ENCODE data around the gene CC2D2A. TPM values are rescaled to one million over a fixed set of nuclear protein-coding genes. Genes with fewer than 3 reads are reported as not detected.

CC2D2A gene
- total RNA-seq (2016; rRNA removed; fragmentation: Illumina TruSeq; extraction: Trizol), result 6.5 and 7.2 TPM in 2 replicates
- total RNA-seq (2016; cell fraction: cytosol; rRNA removed; fragmentation: Illumina TruSeq; extraction: Trizol; ENCODE audit: low read depth), result 1.8 and 1.9 TPM in 2 replicates
- 7.4 and 8.8 TPM in 2 replicates for total RNA-seq (2016; cell fraction: insoluble cytoplasmic fraction; rRNA removed; fragmentation: Illumina TruSeq; extraction: Trizol)
- 3.2 and 3.5 TPM in 2 replicates for total RNA-seq (2016; cell fraction: membrane; rRNA removed; fragmentation: Illumina TruSeq; extraction: Trizol)
- total RNA-seq (2016; cell fraction: nucleus; rRNA removed; fragmentation: Illumina TruSeq; extraction: Trizol), result 8.4 and 12.6 TPM in 2 replicates
- 2.4 and 4.2 TPM in 2 replicates for polyA plus RNA-seq (2011; rRNA removed)
- polyA plus RNA-seq (2011; cell fraction: cytosol; rRNA removed), result 1.4 and 3.5 TPM in 2 replicates
- polyA plus RNA-seq (2011; cell fraction: nucleus; rRNA removed), result 5.0 and 6.6 TPM in 2 replicates
- polyA plus RNA-seq (2012), result 2.4 and 4.9 TPM in 2 replicates
- polyA plus RNA-seq (2016; cell fraction: cytosol; fragmentation: Illumina TruSeq; extraction: Trizol; ENCODE audit: low read depth), result 1.2 TPM in 2 replicates
- polyA plus RNA-seq (2016; cell fraction: insoluble cytoplasmic fraction; fragmentation: Illumina TruSeq; extraction: Trizol; ENCODE audit: low read depth), result 6.8 and 6.9 TPM in 2 replicates
- 1.3 and 2.0 TPM in 2 replicates for polyA plus RNA-seq (2016; cell fraction: membrane; fragmentation: Illumina TruSeq; extraction: Trizol; ENCODE audit: low read depth)
- polyA plus RNA-seq (2016; cell fraction: nucleus; fragmentation: Illumina TruSeq; extraction: Trizol; ENCODE audit: insufficient read depth, low read depth), result 9.0 and 12.6 TPM in 2 replicates
- 2.0 and 7.9 TPM in 2 replicates for polyA minus RNA-seq (2011; rRNA and poly(A)+ RNA removed; ENCODE audit: low replicate concordance)
- 2.5 and 2.9 TPM in 2 replicates for polyA minus RNA-seq (2011; cell fraction: cytosol; rRNA and poly(A)+ RNA removed)
- polyA minus RNA-seq (2011; cell fraction: nucleus; rRNA and poly(A)+ RNA removed), result 8.5 and 10.7 TPM in 2 replicates
- percentile 55 among the genes with signal in this experiment for Bru-seq, nascent RNA
- BruChase-seq, experiment 1, labeled RNA remaining after a 6-hour chase, result percentile 48 among the genes with signal in this experiment
- BruChase-seq, experiment 2, labeled RNA remaining after a 2-hour chase, result percentile 46 among the genes with signal in this experiment
- long read RNA-seq, experiment 1, partial matches to known transcripts, result 2 of 4 reads
- long read RNA-seq, experiment 1, other reads (novel, unspliced or antisense), result 2 of 4 reads
- long read RNA-seq, experiment 2, partial matches to known transcripts, result 5 of 9 reads
- long read RNA-seq, experiment 2, other reads (novel, unspliced or antisense), result 4 of 9 reads

DNA sequence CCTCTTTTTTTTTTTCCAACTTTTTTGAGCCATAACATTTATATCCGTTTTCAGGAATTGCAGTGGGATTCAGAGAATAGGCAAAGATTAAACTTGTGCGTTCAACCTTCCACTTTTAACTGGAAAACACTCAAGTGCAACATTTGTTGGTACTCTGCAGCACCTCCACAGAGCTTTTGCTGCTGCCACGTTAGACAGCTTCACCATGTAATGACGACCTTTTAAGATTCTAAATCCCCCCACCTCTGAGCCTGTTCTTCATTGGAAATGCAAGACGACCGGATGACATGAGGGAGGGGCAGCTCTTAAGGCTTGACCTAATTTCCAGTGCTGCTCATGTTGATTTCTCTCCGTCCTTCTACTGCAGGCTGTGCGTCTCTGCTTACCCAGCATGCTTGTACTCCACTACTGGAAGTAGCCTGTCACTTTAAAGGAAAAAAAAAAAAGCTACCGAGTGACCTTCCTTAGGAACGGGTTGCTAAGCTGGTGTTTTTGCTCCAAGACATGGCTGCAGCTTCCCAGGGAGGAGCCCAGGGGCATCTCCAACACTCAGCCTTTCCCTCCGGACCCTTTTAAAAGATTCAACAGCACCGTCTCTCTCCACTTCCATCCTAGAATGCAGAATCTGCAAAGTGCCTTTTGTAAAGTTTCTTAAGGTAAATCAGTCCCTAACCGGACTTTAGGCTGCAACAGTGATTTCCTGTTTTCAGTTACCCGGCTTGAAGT, at the start of gene CC2D2A:
TSS of gene CC2D2A (plus strand) at position 481 of the 726 bp plus-strand sequence. CDS start 6,051 bp downstream, outside the sequence.
- Histone ChIP-seq H3K9me3 (ENCODE audit: low read length) (no peaks in the 10 kb centered on the region), H3K9ac (ENCODE audit: insufficient read depth, low read depth, low read length) (no peak within 1 kb of the TSS), H3K79me2 (ENCODE audit: insufficient read depth, low read length) (no peaks in the 10 kb centered on the region), H4K20me1 (ENCODE audit: insufficient read depth, low read length) (no peaks in the 10 kb centered on the region), H3K4me1 (ENCODE audit: insufficient read depth, low read length) (no peaks in the 10 kb centered on the region), H3K36me3 (replicated peaks in 1 of 2; ENCODE audit: control insufficient read depth in 1 of 2, insufficient read depth in 2 of 2, low read length in 2 of 2) (no peaks in the 10 kb centered on the region), H3K27me3 (ENCODE audit: control insufficient read depth in 1 of 2, insufficient read depth in 2 of 2, low read length in 2 of 2) (peaks cover 0 to 15% of the 10 kb centered on the region in 2 experiments; a peak in 1 of 5 replicates), H2AFZ (ENCODE audit: low read length) (no peak within 1 kb of the TSS), H3K4me3 (replicated peaks in 1 of 3; ENCODE audit: insufficient read depth in 1 of 3, low read depth in 2 of 3, low read length in 3 of 3) (peak within 1 kb of the TSS in 1 of 3 experiments; percentile 26; a peak in 1 of 6 replicates), H3K27ac (ENCODE audit: extremely low read length, insufficient read depth, low read length) (no peak within 1 kb of the TSS), H3K4me2 (ENCODE audit: low read depth, low read length) (peak within 1 kb of the TSS; percentile 59)
- FAIRE-seq (no peak), DNase-seq (ENCODE audit: low spot score) (no peak), ATAC-seq (peak; percentile 51; the same call in 2 of the 3 replicates)
- CTCF ChIA-PET (ENCODE audit: low intra/inter-chr PET ratio, low total read pairs), result no interaction called here
- BruUV-seq (replicated peaks), result no TSS peak
- POLR2A ChIA-PET, result interaction anchor here (1.0 kb wide), 1 partner anchor 10 kb away, joined by 4 read pairs; no protein-coding TSS in a partner anchor
- intact Hi-C loops (cut with micrococcal nuclease; ENCODE audit: unreplicated experiment) (loop anchor here (10.0 kb wide), 1 partner anchor 795 kb away; no protein-coding TSS in a partner anchor), in situ Hi-C loops (cut with HindIII; ENCODE audit: extremely low pct_ligation_motif_present, low pct_unique_long_range_greater_than_20kb) (no loop called here)
- under 1% methylated on average over 10 of the region's 14 CpGs for WGBS (ENCODE audit: low lambda C conversion rate)
- TF ChIP-seq, protein P1, sequence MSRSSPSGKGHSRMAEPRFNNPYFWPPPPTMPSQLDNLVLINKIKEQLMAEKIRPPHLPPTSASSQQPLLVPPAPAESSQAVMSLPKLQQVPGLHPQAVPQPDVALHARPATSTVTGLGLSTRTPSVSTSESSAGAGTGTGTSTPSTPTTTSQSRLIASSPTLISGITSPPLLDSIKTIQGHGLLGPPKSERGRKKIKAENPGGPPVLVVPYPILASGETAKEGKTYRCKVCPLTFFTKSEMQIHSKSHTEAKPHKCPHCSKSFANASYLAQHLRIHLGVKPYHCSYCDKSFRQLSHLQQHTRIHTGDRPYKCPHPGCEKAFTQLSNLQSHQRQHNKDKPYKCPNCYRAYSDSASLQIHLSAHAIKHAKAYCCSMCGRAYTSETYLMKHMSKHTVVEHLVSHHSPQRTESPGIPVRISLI (CRISPR knock-in tag; IDR thresholded peaks at IDR 0.05; ENCODE audit: borderline replicate concordance), result peak; percentile 43; the same call in 1 of the 2 replicates
- no peak for TF ChIP-seq IRX3 (CRISPR knock-in tag; IDR thresholded peaks at IDR 0.05; ENCODE audit: borderline replicate concordance, low read depth)
- no peak for TF ChIP-seq ZFP36 (IDR thresholded peaks at IDR 0.05; ENCODE audit: borderline replicate concordance, low read depth, low read length, partially characterized antibody)
- no peak for TF ChIP-seq ARHGAP35 (CRISPR knock-in tag; IDR thresholded peaks at IDR 0.05; ENCODE audit: borderline replicate concordance)
- TF ChIP-seq IRF2 (CRISPR knock-in tag; IDR thresholded peaks at IDR 0.05), result no peak
- TF ChIP-seq MAF1 (CRISPR knock-in tag; IDR thresholded peaks at IDR 0.05; ENCODE audit: borderline replicate concordance), result no peak
- TF ChIP-seq, protein P2, sequence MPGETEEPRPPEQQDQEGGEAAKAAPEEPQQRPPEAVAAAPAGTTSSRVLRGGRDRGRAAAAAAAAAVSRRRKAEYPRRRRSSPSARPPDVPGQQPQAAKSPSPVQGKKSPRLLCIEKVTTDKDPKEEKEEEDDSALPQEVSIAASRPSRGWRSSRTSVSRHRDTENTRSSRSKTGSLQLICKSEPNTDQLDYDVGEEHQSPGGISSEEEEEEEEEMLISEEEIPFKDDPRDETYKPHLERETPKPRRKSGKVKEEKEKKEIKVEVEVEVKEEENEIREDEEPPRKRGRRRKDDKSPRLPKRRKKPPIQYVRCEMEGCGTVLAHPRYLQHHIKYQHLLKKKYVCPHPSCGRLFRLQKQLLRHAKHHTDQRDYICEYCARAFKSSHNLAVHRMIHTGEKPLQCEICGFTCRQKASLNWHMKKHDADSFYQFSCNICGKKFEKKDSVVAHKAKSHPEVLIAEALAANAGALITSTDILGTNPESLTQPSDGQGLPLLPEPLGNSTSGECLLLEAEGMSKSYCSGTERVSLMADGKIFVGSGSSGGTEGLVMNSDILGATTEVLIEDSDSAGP (CRISPR knock-in tag; IDR thresholded peaks at IDR 0.05; ENCODE audit: borderline replicate concordance), result peak; percentile 27; the same call in 1 of the 2 replicates
- TF ChIP-seq NR2F1 (CRISPR knock-in tag; IDR thresholded peaks at IDR 0.05), result no peak
- TF ChIP-seq ZNF724P (CRISPR knock-in tag; IDR thresholded peaks at IDR 0.05; ENCODE audit: borderline replicate concordance), result no peak
- TF ChIP-seq ZNF772 (CRISPR knock-in tag; IDR thresholded peaks at IDR 0.05), result no peak
- no peak for TF ChIP-seq ZMYM3 (CRISPR knock-in tag; IDR thresholded peaks at IDR 0.05)
- TF ChIP-seq POLR2A (IDR thresholded peaks at IDR 0.05; ENCODE audit: insufficient read depth in 1 of 2, low read depth in 2 of 2, low read length in 2 of 2), result no peak
